Spinal cord (tissue), 10 donors: Measurements from ENCODE around the gene CYB561. TPM values are rescaled to one million over a fixed set of nuclear protein-coding genes. Genes with fewer than 3 reads are reported as not detected.
A peak's percentile ranks its signal among the peaks of the same experiment; 100 is the strongest.

Experiments
- DNase-seq, 6 donors: peaks; one replicate each; pipeline versions ENCODE4 v3.0.0 to v3.0.0-alpha.2; 2013 to 2015; ENCODE audit warnings: low spot score in 6 of 6, low read depth in 4 of 6
- H3K27ac ChIP-seq: one replicate; pipeline ENCODE4 v1.5.1; 2013; ENCODE audit warnings: low read depth, low read length, control low read depth
- H3K27me3 ChIP-seq: one replicate; pipeline ENCODE4 v1.6.1; 2013; ENCODE audit warnings: low read length; ENCODE audit not compliant: control insufficient read depth, insufficient read depth
- H3K36me3 ChIP-seq: one replicate; pipeline ENCODE4 v1.6.1; 2013; ENCODE audit warnings: low read length; ENCODE audit not compliant: control insufficient read depth, insufficient read depth
- H3K4me1 ChIP-seq: one replicate; pipeline ENCODE4 v1.6.1; 2013; ENCODE audit warnings: low read length; ENCODE audit not compliant: control insufficient read depth, insufficient read depth
- H3K4me3 ChIP-seq: one replicate; pipeline ENCODE4 v1.5.1; 2013; ENCODE audit warnings: low read depth, low read length, control low read depth
- H3K9me3 ChIP-seq: one replicate; pipeline ENCODE4 v1.6.1; 2013; ENCODE audit warnings: low read length; ENCODE audit not compliant: control insufficient read depth, insufficient read depth
- WGBS: methylation state at CpG from one replicate; pipeline ENCODE4 v1.1.5; 2013; ENCODE audit warnings: missing lambda C conversion rate; ENCODE audit not compliant: insufficient coverage; 5-methylcytosine and 5-hydroxymethylcytosine counted together
- polyA plus RNA-seq, 2 donors: library from polyadenylated mRNA; unstranded; fragments of 120-200 nt; gene quantifications; one replicate each; pipeline ENCODE4 v1.2.1, GENCODE V29; 2013; ENCODE audit not compliant: insufficient read length in 2 of 2
- total RNA-seq, 2 donors: library from RNA; depleted of rRNA in 1 of 2; stranded (reverse); fragments of 120-200 nt in 1 of 2; fragments of >200 nt in 1 of 2; gene quantifications; one replicate each; pipeline versions ENCODE4 v1.2.3 to v1.2.4, GENCODE V29; 2013 to 2014
- donor health status: healthy.

CYB561 gene
- total and polyA plus RNA-seq, 4 donors = 25.1 to 44.2 (median 35.1) TPM

DNA sequence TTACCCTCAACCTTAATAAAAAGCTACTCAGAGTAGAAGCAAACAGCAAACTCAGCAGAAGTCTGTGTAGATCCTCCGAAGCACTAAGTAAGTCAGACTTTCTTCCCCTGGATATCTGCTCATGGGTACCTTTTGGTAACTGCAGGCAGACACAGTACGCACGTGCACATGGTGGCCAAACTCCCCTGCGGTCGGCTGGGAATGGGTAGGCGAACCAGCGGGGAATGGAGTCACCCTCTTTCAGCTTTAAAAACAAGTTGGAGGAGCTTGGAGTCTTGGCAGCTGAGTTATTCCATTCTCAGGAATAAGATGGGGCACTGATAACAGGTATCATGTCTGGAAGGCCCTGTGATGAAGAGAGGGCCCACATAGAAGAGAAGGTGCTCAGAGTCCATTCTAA lies 16.3 kb downstream of the CYB561 start:
- H3K27ac ChIP-seq = no peak overlapping the region
- H3K4me1 ChIP-seq = peaks cover 42% of the 10 kb centered on the region
- no peak for DNase-seq
- no peaks in the 10 kb centered on the region for H3K9me3 ChIP-seq
- peaks cover 43% of the 10 kb centered on the region for H3K36me3 ChIP-seq
- H3K4me3 ChIP-seq = no peak overlapping the region
- no peaks in the 10 kb centered on the region for H3K27me3 ChIP-seq
- WGBS = 84% methylated on average over 5 of the region's 7 CpGs

DNA sequence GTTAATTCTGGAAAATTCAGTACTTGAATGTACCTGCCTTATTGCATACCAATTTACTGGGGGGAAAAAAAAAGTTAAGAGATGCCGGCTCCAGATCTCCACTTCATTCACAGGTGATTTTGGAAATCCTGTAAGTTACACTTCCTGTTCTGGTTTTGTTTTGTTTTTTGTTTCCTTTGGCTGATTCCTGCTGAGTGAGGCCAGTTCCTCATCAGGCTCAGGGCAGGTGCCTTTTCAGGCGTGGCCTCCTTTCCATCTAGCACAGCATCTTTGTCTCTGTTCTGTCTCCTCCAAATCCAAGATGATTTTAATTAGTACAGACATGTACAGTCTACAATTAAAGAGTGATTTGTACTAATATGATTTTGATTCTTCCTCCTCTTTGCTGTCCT lies 19.2 kb downstream of the CYB561 start:
- Histone ChIP-seq H3K4me3 (no peak overlapping the region), H3K36me3 (peaks cover 38% of the 10 kb centered on the region), H3K27me3 (no peaks in the 10 kb centered on the region), H3K27ac (no peak overlapping the region), H3K9me3 (no peaks in the 10 kb centered on the region), H3K4me1 (peaks cover 23% of the 10 kb centered on the region)
- no CpG with 5 or more reads among the region's 2 CpGs for WGBS
- no peak for DNase-seq

DNA sequence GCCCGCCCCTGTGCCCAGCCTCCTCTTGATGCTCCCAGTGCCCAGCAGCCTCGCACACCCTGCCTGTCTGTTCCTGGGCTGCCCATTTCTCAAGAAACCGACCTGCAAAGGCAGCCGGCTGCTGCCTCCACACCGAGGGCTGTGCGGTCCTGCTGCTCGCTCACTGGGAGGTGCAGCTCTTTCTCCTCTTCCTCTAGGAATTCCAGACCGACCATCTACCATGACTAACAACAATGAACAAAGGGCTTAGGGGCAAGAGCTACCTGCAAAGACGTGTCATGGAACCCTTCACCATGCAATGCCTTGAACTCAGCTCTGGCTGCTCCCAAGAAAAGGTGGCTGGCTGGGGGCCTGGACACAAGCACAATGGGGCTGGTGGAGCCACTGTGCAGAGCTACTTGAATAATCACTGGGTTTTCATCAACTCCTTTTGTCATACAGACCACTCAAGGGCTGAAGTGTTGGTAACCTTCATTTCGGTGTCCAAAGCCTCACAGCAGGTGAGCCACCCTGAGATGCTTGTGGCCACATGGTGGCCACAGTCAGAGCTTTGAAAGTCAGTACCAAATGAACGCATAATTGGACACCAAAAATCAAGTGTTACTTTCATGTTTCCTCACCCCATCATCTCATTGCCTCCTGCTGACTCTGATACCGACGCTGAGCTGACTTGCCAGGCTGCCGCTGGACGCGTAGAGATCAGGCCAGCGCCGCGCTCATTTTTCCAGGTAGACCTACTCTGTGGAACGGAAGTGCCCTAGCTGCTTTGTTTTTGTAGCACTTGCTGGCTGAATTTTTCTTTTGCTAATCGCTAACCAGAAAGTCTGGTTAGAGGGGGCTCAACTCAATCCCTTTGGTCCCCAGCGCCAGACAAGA lies 19.8 kb downstream of the CYB561 start:
- 85% methylated on average over 21 of the region's 22 CpGs for WGBS
- H3K4me1 ChIP-seq = peaks cover 23% of the 10 kb centered on the region
- no peak for DNase-seq
- H3K4me3 ChIP-seq = no peak overlapping the region
- H3K36me3 ChIP-seq = peaks cover 44% of the 10 kb centered on the region
- H3K27ac ChIP-seq = no peak overlapping the region
- no peaks in the 10 kb centered on the region for H3K9me3 ChIP-seq
- H3K27me3 ChIP-seq = no peaks in the 10 kb centered on the region

DNA sequence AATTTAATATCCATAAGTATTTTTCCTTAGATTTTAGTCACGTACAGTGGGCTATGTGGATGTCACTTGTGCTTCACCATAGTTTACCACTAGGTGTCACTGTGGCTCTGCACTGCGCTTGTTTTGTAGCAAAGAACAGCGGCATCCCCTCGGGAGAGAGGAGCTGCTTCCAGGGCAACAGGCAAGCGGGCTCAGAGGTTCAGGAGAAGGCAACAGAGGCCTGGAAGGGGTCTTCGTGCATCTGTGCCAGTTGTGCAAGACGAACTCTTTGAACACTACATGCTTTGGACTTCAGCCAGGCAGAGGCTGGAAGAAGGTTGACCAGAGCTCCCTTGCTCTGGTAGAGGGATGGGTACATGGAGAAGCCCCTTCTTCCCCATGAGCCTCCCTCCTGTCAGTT lies 20.6 kb downstream of the CYB561 start:
- peak; percentile 74 to 97 (median 82) for DNase-seq
- Histone ChIP-seq H3K27ac (no peak overlapping the region), H3K4me1 (peaks cover 25% of the 10 kb centered on the region), H3K36me3 (peaks cover 52% of the 10 kb centered on the region), H3K27me3 (no peaks in the 10 kb centered on the region), H3K4me3 (no peak overlapping the region), H3K9me3 (no peaks in the 10 kb centered on the region)
- 0% methylated on average over 5 of the region's 7 CpGs for WGBS

DNA sequence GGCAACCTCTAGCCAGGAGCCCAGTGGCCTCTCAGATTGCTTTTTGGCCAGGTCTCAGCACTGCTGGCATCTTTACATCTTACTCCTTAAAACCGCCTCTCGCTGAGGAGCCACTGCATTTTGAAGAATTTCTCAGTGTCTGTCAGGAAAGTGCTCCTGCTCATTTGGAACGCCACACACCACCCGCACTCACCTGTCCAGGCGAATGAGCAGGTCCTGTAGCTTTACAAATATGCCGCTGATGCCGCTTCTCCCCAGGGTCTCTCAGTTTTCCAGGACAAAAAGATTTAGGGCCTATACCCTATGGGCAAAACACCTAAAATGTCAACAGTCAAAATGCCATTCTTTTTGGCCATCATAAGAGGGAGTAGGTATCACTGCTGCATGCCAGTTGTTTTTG lies 22.1 kb downstream of the CYB561 start:
- 95% methylated on average over 7 of the region's 7 CpGs for WGBS
- H3K4me1 ChIP-seq = peaks cover 27% of the 10 kb centered on the region
- H3K27me3 ChIP-seq = no peaks in the 10 kb centered on the region
- DNase-seq = no peak
- no peaks in the 10 kb centered on the region for H3K9me3 ChIP-seq
- H3K36me3 ChIP-seq = peaks cover 50% of the 10 kb centered on the region
- H3K4me3 ChIP-seq = no peak overlapping the region
- H3K27ac ChIP-seq = no peak overlapping the region

DNA sequence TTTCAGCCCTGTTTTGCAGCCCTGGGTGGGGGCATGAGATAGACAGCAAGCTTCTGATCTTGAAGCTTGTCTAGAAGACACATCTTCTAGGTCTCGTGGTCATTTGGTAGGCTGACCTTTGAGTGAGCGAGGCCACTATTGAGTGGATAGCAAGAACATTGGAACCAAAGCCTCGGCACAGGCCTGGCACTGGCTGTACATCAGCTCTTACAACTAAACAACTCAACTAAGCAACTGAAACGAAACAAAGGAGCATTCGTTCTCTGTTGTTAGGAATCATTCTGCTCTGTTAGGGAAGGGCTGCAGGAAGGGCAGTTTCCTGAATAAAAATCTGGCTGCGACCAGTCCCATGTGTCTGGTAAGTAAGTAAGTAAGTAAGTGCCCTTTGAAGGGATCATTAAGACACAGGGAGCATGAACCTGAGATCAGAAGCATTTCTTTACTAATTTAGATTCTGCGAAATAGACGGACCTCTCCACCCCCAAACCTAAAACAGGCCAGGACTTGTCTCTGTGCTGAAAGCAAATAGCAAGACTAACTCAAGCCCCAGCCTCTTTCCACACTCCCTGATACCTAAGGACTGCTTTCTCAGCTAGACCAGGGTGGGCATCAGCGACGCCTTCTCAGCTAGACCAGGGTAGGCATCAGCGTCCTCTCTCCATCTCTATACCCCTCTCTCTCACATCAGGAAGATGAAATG lies 22.7 kb downstream of the CYB561 start:
- WGBS = 75% methylated on average over 7 of the region's 11 CpGs
- H3K9me3 ChIP-seq = no peaks in the 10 kb centered on the region
- peaks cover 56% of the 10 kb centered on the region for H3K36me3 ChIP-seq
- H3K4me3 ChIP-seq = no peak overlapping the region
- H3K27ac ChIP-seq = no peak overlapping the region
- no peak for DNase-seq
- H3K27me3 ChIP-seq = no peaks in the 10 kb centered on the region
- H3K4me1 ChIP-seq = peaks cover 25% of the 10 kb centered on the region

DNA sequence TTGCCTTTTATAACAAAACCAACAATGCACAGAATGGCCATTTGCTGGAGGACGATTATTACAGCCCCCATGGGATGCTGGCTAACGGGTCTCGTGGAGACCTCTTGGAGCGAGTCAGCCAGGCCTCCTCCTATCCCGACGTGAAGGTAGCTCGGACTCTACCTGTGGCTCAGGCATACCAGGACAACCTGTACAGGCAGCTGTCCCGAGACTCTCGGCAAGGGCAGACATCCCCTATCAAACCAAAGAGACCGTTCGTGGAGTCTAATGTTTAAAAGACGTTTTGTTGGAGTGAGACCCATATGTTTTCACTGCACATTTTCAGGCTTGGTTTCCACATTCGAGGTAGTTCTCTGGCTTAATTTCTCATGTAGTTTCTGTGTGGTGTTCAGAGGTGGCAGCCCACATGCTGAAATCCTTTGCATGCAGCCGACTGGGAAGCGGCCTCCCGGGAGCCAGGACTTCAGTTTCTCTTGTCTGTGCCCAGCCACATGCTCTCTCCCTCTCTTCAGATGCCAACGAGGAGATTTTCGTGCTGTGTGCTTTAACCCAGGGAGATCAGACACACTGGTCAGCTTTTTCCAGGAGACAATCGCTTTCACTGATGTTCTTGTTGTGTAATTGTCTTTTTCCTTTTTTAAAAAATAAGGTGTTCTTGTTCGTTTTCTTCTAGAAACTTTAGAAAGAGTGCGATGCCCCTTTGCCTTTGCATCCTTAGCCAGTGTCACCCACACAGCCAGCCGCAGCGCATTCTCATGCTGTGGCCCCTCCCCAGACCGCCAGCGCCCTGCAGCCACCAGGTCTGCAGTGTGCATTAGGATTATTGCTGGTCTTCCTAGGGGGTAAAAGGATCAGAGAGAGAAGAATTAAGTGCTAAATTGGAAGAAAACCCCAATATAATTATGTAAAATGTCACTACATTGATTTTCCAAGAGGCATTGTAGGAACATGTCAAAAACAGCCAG lies 24.1 kb downstream of the CYB561 start:
- H3K9me3 ChIP-seq = no peaks in the 10 kb centered on the region
- no peaks in the 10 kb centered on the region for H3K27me3 ChIP-seq
- peaks cover 18% of the 10 kb centered on the region for H3K4me1 ChIP-seq
- WGBS = 91% methylated on average over 11 of the region's 25 CpGs
- peaks cover 62% of the 10 kb centered on the region for H3K36me3 ChIP-seq
- no peak overlapping the region for H3K4me3 ChIP-seq
- DNase-seq = no peak
- no peak overlapping the region for H3K27ac ChIP-seq

DNA sequence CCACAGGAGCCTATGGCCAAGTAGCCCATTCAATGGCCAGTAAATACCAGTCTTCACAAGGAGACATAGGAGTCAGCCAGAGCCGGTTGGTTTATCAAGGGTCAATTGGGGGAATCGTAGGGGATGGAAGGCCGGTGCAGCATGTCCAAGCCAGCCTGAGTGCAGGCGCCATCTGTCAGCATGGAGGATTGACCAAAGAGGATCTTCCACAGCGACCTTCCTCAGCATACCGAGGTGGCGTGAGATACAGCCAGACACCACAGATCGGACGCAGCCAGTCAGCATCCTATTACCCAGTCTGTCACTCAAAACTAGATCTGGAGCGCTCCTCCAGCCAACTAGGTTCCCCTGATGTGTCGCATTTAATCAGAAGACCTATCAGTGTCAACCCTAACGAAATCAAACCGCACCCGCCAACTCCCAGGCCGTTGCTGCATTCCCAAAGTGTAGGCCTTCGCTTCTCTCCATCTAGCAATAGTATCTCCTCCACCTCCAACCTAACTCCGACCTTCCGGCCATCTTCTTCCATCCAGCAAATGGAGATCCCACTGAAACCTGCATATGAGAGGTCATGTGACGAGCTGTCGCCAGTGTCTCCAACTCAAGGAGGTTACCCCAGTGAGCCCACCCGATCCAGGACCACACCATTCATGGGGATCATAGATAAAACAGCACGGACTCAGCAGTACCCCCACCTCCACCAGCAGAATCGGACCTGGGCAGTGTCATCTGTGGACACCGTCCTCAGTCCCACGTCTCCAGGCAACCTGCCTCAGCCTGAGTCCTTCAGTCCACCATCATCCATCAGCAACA lies 25.0 kb downstream of the CYB561 start:
- no peak overlapping the region for H3K4me3 ChIP-seq
- H3K27ac ChIP-seq = no peak overlapping the region
- H3K36me3 ChIP-seq = peaks cover 58% of the 10 kb centered on the region
- WGBS = 95% methylated on average over 25 of the region's 25 CpGs
- H3K27me3 ChIP-seq = no peaks in the 10 kb centered on the region
- peaks cover 11% of the 10 kb centered on the region for H3K4me1 ChIP-seq
- DNase-seq = no peak
- no peaks in the 10 kb centered on the region for H3K9me3 ChIP-seq
